ENCODE data around the gene BMPR1A. TPM values are rescaled to one million over a fixed set of nuclear protein-coding genes. Genes with fewer than 3 reads are reported as not detected.

The BMPR1A gene
- total RNA-seq, 2 experiments from 2014 or later: 0.47 to 1.1 TPM

- POLR2A ChIA-PET: no interaction called here
- H3K9me3 ChIP-seq (ENCODE audit: low read length): no peaks in the 10 kb centered on the region
- no peak for DNase-seq (ENCODE audit: low spot score)
- no peak overlapping the region for H3K4me2 ChIP-seq (ENCODE audit: low read length)
- H4K20me1 ChIP-seq (ENCODE audit: insufficient read depth, low read length): no peaks in the 10 kb centered on the region
- no peak overlapping the region for H2AFZ ChIP-seq (ENCODE audit: low read length)
- intact Hi-C loops (cut with micrococcal nuclease; ENCODE audit: unreplicated experiment): no loop called here
- H3K9me2 ChIP-seq (ENCODE audit: insufficient read depth, low read length): no peaks in the 10 kb centered on the region
- TF ChIP-seq CTCF (conservative IDR thresholded peaks at IDR 0.05; ENCODE audit: low read length) (no peak), EZH2phosphoT487 (IDR thresholded peaks at IDR 0.05; ENCODE audit: borderline replicate concordance, low read depth, low read length) (no peak)
- no peaks in the 10 kb centered on the region for H3K79me2 ChIP-seq (ENCODE audit: insufficient read depth, low read depth, low read length)
- H3K36me3 ChIP-seq (ENCODE audit: insufficient read depth, low read length): no peaks in the 10 kb centered on the region
- CTCF ChIA-PET (ENCODE audit: unreplicated experiment): no interaction called here
- H3K4me3 ChIP-seq (ENCODE audit: low read depth, low read length, poor library complexity, severe bottlenecking): no peak overlapping the region
- H3K4me1 ChIP-seq (ENCODE audit: insufficient read depth, low read length, poor library complexity, severe bottlenecking): no peaks in the 10 kb centered on the region
- no peak overlapping the region for H3K27ac ChIP-seq (ENCODE audit: low read depth, low read length, poor library complexity, severe bottlenecking)
- BruUV-seq (replicated peaks): no TSS peak
These were observed 158.3 kb downstream of the BMPR1A start for GRCh38 chr10:86914734-86915133.

DNA sequence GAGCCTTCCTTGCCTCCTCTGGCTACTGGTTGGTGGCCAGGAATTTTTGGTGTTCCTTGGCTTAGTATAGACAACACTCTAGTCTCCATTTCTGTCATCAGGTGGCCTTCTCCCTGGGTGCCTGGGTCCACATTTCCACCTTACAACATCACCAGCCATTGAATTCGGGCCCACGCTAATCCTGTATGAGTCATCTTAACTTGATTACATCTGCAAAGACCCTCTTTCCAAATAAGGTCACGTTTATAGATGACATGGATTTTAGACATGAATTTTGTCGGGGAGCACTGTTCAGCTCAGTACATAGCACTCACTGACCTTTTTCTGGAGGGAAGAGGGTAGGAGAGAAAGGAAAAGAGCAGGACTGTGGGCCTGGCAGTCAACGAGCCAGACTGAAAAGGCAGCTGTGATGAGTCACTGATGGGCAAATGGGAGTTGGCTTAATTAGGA, 161.6 kb downstream of the BMPR1A start:
- Histone ChIP-seq H4K20me1 (ENCODE audit: insufficient read depth, low read length) (no peaks in the 10 kb centered on the region), H3K9me3 (ENCODE audit: low read length) (no peaks in the 10 kb centered on the region), H3K36me3 (ENCODE audit: insufficient read depth, low read length) (no peaks in the 10 kb centered on the region), H2AFZ (ENCODE audit: low read length) (no peak overlapping the region), H3K4me2 (ENCODE audit: low read length) (no peak overlapping the region), H3K27ac (ENCODE audit: low read depth, low read length, poor library complexity, severe bottlenecking) (no peak overlapping the region), H3K9me2 (ENCODE audit: insufficient read depth, low read length) (no peaks in the 10 kb centered on the region), H3K79me2 (ENCODE audit: insufficient read depth, low read depth, low read length) (no peaks in the 10 kb centered on the region), H3K4me1 (ENCODE audit: insufficient read depth, low read length, poor library complexity, severe bottlenecking) (no peaks in the 10 kb centered on the region), H3K4me3 (ENCODE audit: low read depth, low read length, poor library complexity, severe bottlenecking) (no peak overlapping the region)
- POLR2A ChIA-PET: no interaction called here
- TF ChIP-seq CTCF (conservative IDR thresholded peaks at IDR 0.05; ENCODE audit: low read length) (no peak), EZH2phosphoT487 (IDR thresholded peaks at IDR 0.05; ENCODE audit: borderline replicate concordance, low read depth, low read length) (no peak)
- intact Hi-C loops (cut with micrococcal nuclease; ENCODE audit: unreplicated experiment): no loop called here
- CTCF ChIA-PET (ENCODE audit: unreplicated experiment): no interaction called here
- no peak for DNase-seq (ENCODE audit: low spot score)
- no TSS peak for BruUV-seq (replicated peaks)

GRCh38 chr10:86922553-86922961, 166.1 kb downstream of the BMPR1A start:
- TF ChIP-seq CTCF (conservative IDR thresholded peaks at IDR 0.05; ENCODE audit: low read length) (no peak), EZH2phosphoT487 (IDR thresholded peaks at IDR 0.05; ENCODE audit: borderline replicate concordance, low read depth, low read length) (no peak)
- Histone ChIP-seq H3K79me2 (ENCODE audit: insufficient read depth, low read depth, low read length) (no peaks in the 10 kb centered on the region), H3K4me2 (ENCODE audit: low read length) (no peak overlapping the region), H3K27ac (ENCODE audit: low read depth, low read length, poor library complexity, severe bottlenecking) (no peak overlapping the region), H3K4me3 (ENCODE audit: low read depth, low read length, poor library complexity, severe bottlenecking) (no peak overlapping the region), H2AFZ (ENCODE audit: low read length) (no peak overlapping the region), H3K9me2 (ENCODE audit: insufficient read depth, low read length) (no peaks in the 10 kb centered on the region), H3K36me3 (ENCODE audit: insufficient read depth, low read length) (no peaks in the 10 kb centered on the region), H3K9me3 (ENCODE audit: low read length) (no peaks in the 10 kb centered on the region), H3K4me1 (ENCODE audit: insufficient read depth, low read length, poor library complexity, severe bottlenecking) (no peaks in the 10 kb centered on the region), H4K20me1 (ENCODE audit: insufficient read depth, low read length) (no peaks in the 10 kb centered on the region)
- ChIA-PET POLR2A (no interaction called here), CTCF (ENCODE audit: unreplicated experiment) (no interaction called here)
- no peak for DNase-seq (ENCODE audit: low spot score)
- intact Hi-C loops (cut with micrococcal nuclease; ENCODE audit: unreplicated experiment): no loop called here
- BruUV-seq (replicated peaks): no TSS peak

Measured in OCI-LY7 (cell line).